Measurements from ENCODE around the gene RIMS3. TPM values are rescaled to one million over a fixed set of nuclear protein-coding genes. Genes with fewer than 3 reads are reported as not detected.

Gene RIMS3
- total RNA-seq, 4 donors from 2014 or later, result 2.5 to 6.6 (median 5.4) TPM

DNA sequence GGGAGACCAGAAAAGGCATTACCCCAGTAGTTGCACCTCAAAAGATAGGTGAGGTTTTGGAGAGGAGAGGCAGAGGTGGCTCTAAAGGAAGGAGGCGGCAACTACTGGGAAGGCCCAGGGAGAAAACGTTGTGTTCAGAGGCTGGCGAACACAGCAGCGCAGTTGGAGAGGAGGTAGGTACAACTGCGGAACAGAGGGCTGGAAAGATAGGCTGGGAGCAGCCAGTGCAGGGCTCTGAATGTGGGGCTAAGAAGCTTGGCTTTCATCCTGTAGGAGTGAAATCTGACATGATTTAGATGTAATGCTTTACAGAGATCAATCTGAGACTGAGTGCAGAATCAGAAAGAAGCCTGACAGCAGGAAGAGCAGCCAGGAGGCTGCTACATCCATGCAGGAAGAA is 13.0 kb downstream of the RIMS3 start:
- H3K27ac ChIP-seq, result no peak overlapping the region
- no peak overlapping the region for H3K4me3 ChIP-seq
- no peaks in the 10 kb centered on the region for H3K36me3 ChIP-seq
- no peak for DNase-seq
- no peaks in the 10 kb centered on the region for H3K4me1 ChIP-seq
- TF ChIP-seq POLR2A (IDR thresholded peaks at IDR 0.05), result no peak
- TF ChIP-seq, protein P1, sequence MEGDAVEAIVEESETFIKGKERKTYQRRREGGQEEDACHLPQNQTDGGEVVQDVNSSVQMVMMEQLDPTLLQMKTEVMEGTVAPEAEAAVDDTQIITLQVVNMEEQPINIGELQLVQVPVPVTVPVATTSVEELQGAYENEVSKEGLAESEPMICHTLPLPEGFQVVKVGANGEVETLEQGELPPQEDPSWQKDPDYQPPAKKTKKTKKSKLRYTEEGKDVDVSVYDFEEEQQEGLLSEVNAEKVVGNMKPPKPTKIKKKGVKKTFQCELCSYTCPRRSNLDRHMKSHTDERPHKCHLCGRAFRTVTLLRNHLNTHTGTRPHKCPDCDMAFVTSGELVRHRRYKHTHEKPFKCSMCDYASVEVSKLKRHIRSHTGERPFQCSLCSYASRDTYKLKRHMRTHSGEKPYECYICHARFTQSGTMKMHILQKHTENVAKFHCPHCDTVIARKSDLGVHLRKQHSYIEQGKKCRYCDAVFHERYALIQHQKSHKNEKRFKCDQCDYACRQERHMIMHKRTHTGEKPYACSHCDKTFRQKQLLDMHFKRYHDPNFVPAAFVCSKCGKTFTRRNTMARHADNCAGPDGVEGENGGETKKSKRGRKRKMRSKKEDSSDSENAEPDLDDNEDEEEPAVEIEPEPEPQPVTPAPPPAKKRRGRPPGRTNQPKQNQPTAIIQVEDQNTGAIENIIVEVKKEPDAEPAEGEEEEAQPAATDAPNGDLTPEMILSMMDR (IDR thresholded peaks at IDR 0.05), result no peak
- no peaks in the 10 kb centered on the region for H3K9me3 ChIP-seq
- no peaks in the 10 kb centered on the region for H3K27me3 ChIP-seq

DNA sequence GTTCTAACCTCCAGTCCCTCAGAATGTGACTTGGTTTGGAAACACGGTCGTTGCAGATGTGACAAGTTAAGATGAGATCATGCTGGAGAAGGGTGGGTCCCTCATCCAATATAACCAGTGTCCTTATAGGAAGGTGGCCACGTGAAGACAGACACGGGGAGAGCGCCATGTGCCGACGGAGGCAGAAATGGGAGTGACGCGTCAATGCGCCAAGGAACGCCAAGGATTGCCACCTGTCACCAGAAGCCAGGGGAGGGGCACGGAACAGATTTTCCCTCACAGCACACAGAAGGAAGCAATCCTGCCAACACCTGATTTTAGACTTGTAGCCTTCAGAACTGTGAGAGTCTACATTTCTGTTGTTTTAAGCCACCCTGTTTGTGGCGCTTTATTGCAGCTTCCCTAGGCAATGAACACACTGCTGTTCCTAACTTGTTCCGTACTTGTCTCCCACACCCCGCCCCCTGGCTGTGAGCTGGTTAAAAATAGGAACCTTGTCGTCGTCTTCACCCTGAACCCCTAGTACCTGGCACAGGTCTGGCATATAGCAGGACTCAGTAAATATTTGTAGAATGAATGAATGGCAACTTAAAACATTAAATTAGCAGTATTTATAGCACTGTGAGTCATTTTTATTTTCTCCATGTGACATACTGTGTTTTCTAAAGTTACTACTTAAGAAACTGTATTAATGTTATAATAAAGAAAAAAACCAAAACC is 14.2 kb downstream of the RIMS3 start:
- peak in 2 of 3 donors; percentile 69 to 72 for DNase-seq
- H3K27me3 ChIP-seq, result no peaks in the 10 kb centered on the region
- TF ChIP-seq, protein P1 (IDR thresholded peaks at IDR 0.05), result peak in 3 of 6 experiments; percentile 18 to 30 (median 25)
- TF ChIP-seq POLR2A (IDR thresholded peaks at IDR 0.05), result no peak
- no peak overlapping the region for H3K4me3 ChIP-seq
- peak overlapping the region in 2 of 4 donors; percentile 8 to 47 for H3K27ac ChIP-seq
- H3K36me3 ChIP-seq, result no peaks in the 10 kb centered on the region
- H3K4me1 ChIP-seq, result no peaks in the 10 kb centered on the region
- no peaks in the 10 kb centered on the region for H3K9me3 ChIP-seq

DNA sequence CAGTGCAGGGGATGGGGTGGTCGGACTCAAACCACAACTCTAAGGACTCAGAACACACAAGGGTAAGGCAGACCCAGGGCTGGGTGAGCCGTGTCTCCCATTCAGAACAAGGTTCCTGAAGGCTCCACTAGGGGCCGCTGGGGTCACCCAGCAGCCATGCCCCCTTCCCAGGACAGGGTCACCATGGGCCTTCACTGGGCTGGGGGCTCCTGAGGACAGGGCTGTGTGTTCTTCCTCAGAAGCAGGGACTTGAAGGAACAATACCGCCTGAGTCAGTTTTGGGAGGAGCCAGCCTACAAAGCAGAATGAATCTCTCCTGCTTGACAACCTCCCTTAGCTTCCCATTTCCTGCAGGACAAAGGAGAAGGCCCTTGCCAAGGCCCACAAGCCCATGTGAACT is 15.4 kb downstream of the RIMS3 start:
- H3K36me3 ChIP-seq, result no peaks in the 10 kb centered on the region
- no peaks in the 10 kb centered on the region for H3K9me3 ChIP-seq
- no peaks in the 10 kb centered on the region for H3K27me3 ChIP-seq
- H3K4me3 ChIP-seq, result no peak overlapping the region
- no peak overlapping the region for H3K27ac ChIP-seq
- H3K4me1 ChIP-seq, result no peaks in the 10 kb centered on the region
- no peak for DNase-seq
- TF ChIP-seq POLR2A (IDR thresholded peaks at IDR 0.05), result no peak
- TF ChIP-seq, protein P1 (IDR thresholded peaks at IDR 0.05), result peak in 2 of 6 experiments; percentile 16 to 24

DNA sequence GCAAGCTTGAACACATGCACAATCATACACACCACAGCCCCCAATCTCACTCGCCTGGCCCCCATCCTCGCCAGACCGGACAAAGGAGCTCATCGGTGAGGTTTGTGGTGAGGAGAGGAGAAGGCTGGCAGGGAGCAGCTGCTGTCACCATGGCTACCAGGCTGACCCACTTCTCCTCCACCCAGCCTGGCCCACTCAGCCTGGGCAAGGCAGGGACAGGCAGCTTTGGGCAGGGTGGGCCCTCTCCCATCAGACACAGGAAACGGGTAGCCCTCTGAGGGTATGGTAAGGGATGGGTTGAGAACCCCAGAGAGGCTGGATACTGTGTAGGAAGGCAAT is 15.9 kb downstream of the RIMS3 start:
- Histone ChIP-seq H3K4me1 (no peaks in the 10 kb centered on the region), H3K27me3 (no peaks in the 10 kb centered on the region), H3K4me3 (no peak overlapping the region), H3K27ac (no peak overlapping the region), H3K36me3 (no peaks in the 10 kb centered on the region), H3K9me3 (no peaks in the 10 kb centered on the region)
- no peak for DNase-seq
- TF ChIP-seq POLR2A (IDR thresholded peaks at IDR 0.05), result no peak
- TF ChIP-seq, protein P1 (IDR thresholded peaks at IDR 0.05), result no peak

DNA sequence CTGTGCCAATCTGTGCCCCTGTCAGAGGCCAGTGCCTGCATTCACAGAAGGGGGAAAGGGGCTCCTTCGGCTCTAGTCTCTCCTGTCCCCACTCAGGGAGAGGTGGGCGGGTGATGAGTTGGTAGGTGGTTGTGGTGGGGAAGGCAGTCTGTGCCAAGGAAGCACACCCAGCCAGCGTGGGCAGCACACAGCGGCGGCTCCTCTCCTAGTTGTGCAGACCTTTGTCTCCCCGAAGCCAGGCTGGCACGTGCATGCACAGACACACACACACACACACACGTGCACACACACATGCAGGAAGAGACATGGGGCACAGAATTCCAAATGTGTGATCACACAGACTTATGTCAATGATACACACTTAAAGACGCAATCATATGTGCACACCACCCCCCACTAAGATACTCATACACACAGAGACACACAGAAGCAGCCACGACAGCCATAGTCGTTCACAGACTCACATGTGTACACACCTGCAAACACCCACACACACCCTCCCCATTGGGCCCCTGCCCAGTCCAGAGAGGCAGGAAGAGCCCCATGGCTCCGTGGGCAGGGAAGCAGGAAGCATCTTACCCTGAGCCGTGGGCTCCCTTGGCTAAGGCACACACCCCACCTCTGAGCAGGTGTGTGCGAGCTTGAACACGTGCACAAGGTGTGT is 16.4 kb downstream of the RIMS3 start:
- no peaks in the 10 kb centered on the region for H3K27me3 ChIP-seq
- no peak for TF ChIP-seq POLR2A (IDR thresholded peaks at IDR 0.05)
- TF ChIP-seq, protein P1 (IDR thresholded peaks at IDR 0.05), result no peak
- H3K36me3 ChIP-seq, result no peaks in the 10 kb centered on the region
- H3K4me1 ChIP-seq, result no peaks in the 10 kb centered on the region
- no peak for DNase-seq
- H3K27ac ChIP-seq, result no peak overlapping the region
- no peaks in the 10 kb centered on the region for H3K9me3 ChIP-seq
- H3K4me3 ChIP-seq, result no peak overlapping the region

All from Peyer's patch (tissue), 4 donors.